B cell (primary cell): ENCODE measurements around the gene CASK. TPM values are rescaled to one million over a fixed set of nuclear protein-coding genes. Genes with fewer than 3 reads are reported as not detected.

ENCODE experiments used
- ATAC-seq: fragments of 200-7000 bp; cut with Tn5 transposase; one replicate; pipeline ENCODE4 v1.10.0; 2021; ENCODE audit warnings: low read depth, mild to moderate bottlenecking, moderate number of reproducible peaks, moderate library complexity
- CTCF ChIA-PET: fragments of 350-600 bp; sonication (Branson Sonifier 250); formaldehyde crosslinking; loops from one replicate; lab custom pipeline; 2021; ENCODE audit warnings: antibody characterized with exemption, inconsistent platforms; lab: Charles Lee
- POLR2A ChIA-PET: fragments of 350-600 bp; sonication (Branson Sonifier 250); formaldehyde crosslinking; loops from one replicate; lab custom pipeline; 2021; ENCODE audit warnings: antibody characterized with exemption; lab: Charles Lee
- DNase-seq: peaks from one replicate; pipeline ENCODE4 v3.0.0; 2013
- H2AFZ ChIP-seq: 2 replicates; pipeline ENCODE4 v1.6.1; 2012; ENCODE audit warnings: mild to moderate bottlenecking, low read depth, low read length; ENCODE audit not compliant: insufficient read depth, poor library complexity, severe bottlenecking
- H3K27ac ChIP-seq, 2 donors: 1 replicate in 1 of 2; 2 replicates in 1 of 2; pipeline ENCODE4 v1.5.1; 2012 to 2013; ENCODE audit warnings: low read length in 2 of 2, mild to moderate bottlenecking in 2 of 2, moderate library complexity in 1 of 2
- H3K27me3 ChIP-seq, 4 experiments: fragments of 200-600 bp in 1 of 4; sonication (generic) in 1 of 4; replicated peaks in 1 of 4; 1 replicate in 2 of 4; 2 replicates in 2 of 4; pipeline versions ENCODE4 v1.6.1 to v1.7.0; 2013 to 2016; ENCODE audit warnings: low read length in 3 of 4, mild to moderate bottlenecking in 2 of 4, mixed read lengths in 1 of 4, moderate library complexity in 1 of 4; ENCODE audit not compliant: insufficient read depth in 4 of 4, control insufficient read depth in 3 of 4; ENCODE audit errors: control extremely low read depth in 1 of 4
- H3K36me3 ChIP-seq, 2 experiments: replicated peaks in 1 of 2; 1 replicate in 1 of 2; 2 replicates in 1 of 2; pipeline versions ENCODE4 v1.6.1 to v1.7.1; 2013; ENCODE audit warnings: low read length in 1 of 2; ENCODE audit not compliant: insufficient read depth in 2 of 2, control insufficient read depth in 1 of 2; ENCODE audit errors: control extremely low read depth in 1 of 2, extremely low read depth in 1 of 2
- H3K4me1 ChIP-seq, 2 donors: fragments of 200-600 bp in 1 of 2; sonication (generic) in 1 of 2; 1 replicate in 1 of 2; 2 replicates in 1 of 2; pipeline versions ENCODE4 v1.5.1 to v1.6.1; 2013 to 2017; ENCODE audit warnings: low read length in 2 of 2; ENCODE audit not compliant: control insufficient read depth in 2 of 2, insufficient read depth in 2 of 2
- H3K4me2 ChIP-seq: replicated peaks from 2 replicates; pipeline ENCODE3; 2012; ENCODE audit warnings: mild to moderate bottlenecking, low read depth, low read length; ENCODE audit not compliant: poor library complexity, severe bottlenecking
- H3K4me3 ChIP-seq, 5 experiments: fragments of 200-600 bp in 1 of 5; sonication (generic) in 1 of 5; 1 replicate in 3 of 5; 2 replicates in 2 of 5; pipeline versions ENCODE4 v1.5.1 to v1.7.0; 2011 to 2016; ENCODE audit warnings: low read length in 4 of 5, mild to moderate bottlenecking in 4 of 5, low read depth in 2 of 5, control low read depth in 1 of 5, moderate library complexity in 1 of 5; ENCODE audit not compliant: insufficient read depth in 1 of 5; ENCODE audit errors: control extremely low read depth in 1 of 5, extremely low read depth in 1 of 5
- H3K79me2 ChIP-seq: fragments of 200-600 bp; sonication (generic); one replicate; pipeline ENCODE4 v1.6.0; 2016; ENCODE audit warnings: low read length; ENCODE audit not compliant: control insufficient read depth, insufficient read depth
- H3K9ac ChIP-seq: fragments of 200-600 bp; sonication (generic); 2 replicates; pipeline ENCODE4 v1.6.1; 2017; ENCODE audit warnings: mild to moderate bottlenecking, low read length, moderate library complexity
- H3K9me3 ChIP-seq, 3 donors: one replicate each; pipeline versions ENCODE4 v1.6.1 to v1.7.1; 2013; ENCODE audit warnings: low read length in 2 of 3; ENCODE audit not compliant: control insufficient read depth in 2 of 3, insufficient read depth in 1 of 3; ENCODE audit errors: control extremely low read depth in 1 of 3
- H4K20me1 ChIP-seq: 2 replicates; pipeline ENCODE4 v1.6.0; 2012; ENCODE audit warnings: mild to moderate bottlenecking, low read length; ENCODE audit not compliant: insufficient read depth, control insufficient read depth, poor library complexity, severe bottlenecking
- H3K27ac Mint-ChIP-seq: one replicate; pipeline ENCODE4 v1.8.0; 2021; ENCODE audit warnings: mixed read lengths
- H3K27me3 Mint-ChIP-seq: one replicate; pipeline ENCODE4 v1.8.0; 2021; ENCODE audit warnings: mixed read lengths
- H3K4me1 Mint-ChIP-seq: one replicate; pipeline ENCODE4 v1.8.0; 2021; ENCODE audit warnings: mixed read lengths
- H3K4me3 Mint-ChIP-seq: one replicate; pipeline ENCODE4 v1.8.0; 2021; ENCODE audit warnings: mixed read lengths
- H3K9me3 Mint-ChIP-seq: one replicate; pipeline ENCODE4 v1.8.0; 2022; ENCODE audit warnings: mixed read lengths; ENCODE audit not compliant: insufficient read depth
- EZH2 ChIP-seq: IDR thresholded peaks from 2 replicates; pipeline ENCODE4 v1.6.1; 2012; ENCODE audit warnings: borderline replicate concordance, low read depth, mild to moderate bottlenecking, moderate library complexity, low read length; ENCODE audit not compliant: insufficient read depth, poor library complexity, severe bottlenecking
- WGBS: methylation state at CpG from one replicate; pipeline ENCODE4 v1.1.5; 2013; ENCODE audit warnings: missing lambda C conversion rate; ENCODE audit not compliant: insufficient coverage; 5-methylcytosine and 5-hydroxymethylcytosine counted together
- intact Hi-C: fragments of 100-400 bp; cut with micrococcal nuclease; formaldehyde crosslinking; loops from one replicate; pipeline ENCODE4 v1.10.0; 2022
- polyA plus RNA-seq: library from polyadenylated mRNA; depleted of rRNA; stranded (reverse); fragments of >200 nt; gene quantifications from 2 replicates; pipeline ENCODE4 v1.2.3, GENCODE V29; 2012
- total RNA-seq, 2 donors: library from RNA; stranded (reverse); fragments of 120-200 nt in 1 of 2; gene quantifications; 1 replicate in 1 of 2; 2 replicates in 1 of 2; pipeline versions ENCODE4 v1.2.3 to v1.2.4, GENCODE V29; 2013 to 2022
- TF ChIP-seq, protein P1 (sequence below): fragments of 200-600 bp; IDR thresholded peaks from one replicate; pipeline ENCODE4 v1.8.0; 2022; ENCODE audit warnings: antibody characterized with exemption, mild to moderate bottlenecking

Gene CASK
- total and polyA plus RNA-seq, 2 donors (not counting 1 experiment from before 2014, with no cell fraction given) = 14.2 to 50.4 TPM

GRCh38 chrX:41502004-41502403 is 421.4 kb downstream of the CASK start:
- no peaks in the 10 kb centered on the region for H3K27me3 Mint-ChIP-seq
- no peak overlapping the region for H3K4me2 ChIP-seq
- H3K9me3 ChIP-seq = no peaks in the 10 kb centered on the region
- no peak overlapping the region for H3K9ac ChIP-seq
- no peak overlapping the region for H3K27ac Mint-ChIP-seq
- POLR2A ChIA-PET = no interaction called here
- no peaks in the 10 kb centered on the region for H3K4me1 ChIP-seq
- H3K79me2 ChIP-seq = no peaks in the 10 kb centered on the region
- TF ChIP-seq EZH2 = no peak
- TF ChIP-seq, protein P1, sequence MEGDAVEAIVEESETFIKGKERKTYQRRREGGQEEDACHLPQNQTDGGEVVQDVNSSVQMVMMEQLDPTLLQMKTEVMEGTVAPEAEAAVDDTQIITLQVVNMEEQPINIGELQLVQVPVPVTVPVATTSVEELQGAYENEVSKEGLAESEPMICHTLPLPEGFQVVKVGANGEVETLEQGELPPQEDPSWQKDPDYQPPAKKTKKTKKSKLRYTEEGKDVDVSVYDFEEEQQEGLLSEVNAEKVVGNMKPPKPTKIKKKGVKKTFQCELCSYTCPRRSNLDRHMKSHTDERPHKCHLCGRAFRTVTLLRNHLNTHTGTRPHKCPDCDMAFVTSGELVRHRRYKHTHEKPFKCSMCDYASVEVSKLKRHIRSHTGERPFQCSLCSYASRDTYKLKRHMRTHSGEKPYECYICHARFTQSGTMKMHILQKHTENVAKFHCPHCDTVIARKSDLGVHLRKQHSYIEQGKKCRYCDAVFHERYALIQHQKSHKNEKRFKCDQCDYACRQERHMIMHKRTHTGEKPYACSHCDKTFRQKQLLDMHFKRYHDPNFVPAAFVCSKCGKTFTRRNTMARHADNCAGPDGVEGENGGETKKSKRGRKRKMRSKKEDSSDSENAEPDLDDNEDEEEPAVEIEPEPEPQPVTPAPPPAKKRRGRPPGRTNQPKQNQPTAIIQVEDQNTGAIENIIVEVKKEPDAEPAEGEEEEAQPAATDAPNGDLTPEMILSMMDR = no peak
- H3K27ac ChIP-seq = no peak overlapping the region
- no CpG with 5 or more reads among the region's 1 CpG for WGBS
- no peaks in the 10 kb centered on the region for H4K20me1 ChIP-seq
- no peak overlapping the region for H3K4me3 Mint-ChIP-seq
- H3K27me3 ChIP-seq = no peaks in the 10 kb centered on the region
- intact Hi-C loops = no loop called here
- no peak overlapping the region for H3K4me3 ChIP-seq
- CTCF ChIA-PET = no interaction called here
- DNase-seq (no peak), ATAC-seq (no peak)
- no peaks in the 10 kb centered on the region for H3K36me3 ChIP-seq
- no peaks in the 10 kb centered on the region for H3K9me3 Mint-ChIP-seq
- no peak overlapping the region for H2AFZ ChIP-seq
- no peaks in the 10 kb centered on the region for H3K4me1 Mint-ChIP-seq

DNA sequence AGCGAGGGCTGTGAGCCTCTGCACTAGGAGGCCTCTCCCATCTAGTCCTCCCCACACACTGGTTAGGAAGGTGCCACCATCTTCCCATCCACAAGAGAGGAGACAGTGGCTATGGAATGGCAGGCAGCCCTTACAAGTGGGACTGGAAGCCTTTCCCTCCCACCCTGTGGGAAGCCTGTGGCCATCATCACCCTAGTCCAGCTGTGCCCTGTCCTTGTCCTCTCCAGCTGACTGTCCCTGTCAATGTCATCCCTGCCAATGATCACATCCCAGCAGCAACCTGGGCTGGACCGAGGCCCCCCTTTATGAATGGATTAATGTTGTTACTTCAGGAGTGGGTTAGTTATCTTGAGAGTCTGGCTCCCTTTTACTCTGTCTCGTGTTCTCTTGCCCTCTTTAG is 423.4 kb downstream of the CASK start:
- ChIA-PET POLR2A (no interaction called here), CTCF (no interaction called here)
- Mint-ChIP-seq H3K4me3 (no peak overlapping the region), H3K27me3 (no peaks in the 10 kb centered on the region), H3K27ac (no peak overlapping the region), H3K4me1 (no peaks in the 10 kb centered on the region), H3K9me3 (no peaks in the 10 kb centered on the region)
- no CpG with 5 or more reads among the region's 3 CpGs for WGBS
- no peak overlapping the region for H3K9ac ChIP-seq
- H3K4me1 ChIP-seq = no peaks in the 10 kb centered on the region
- H3K27ac ChIP-seq = no peak overlapping the region
- H3K9me3 ChIP-seq = no peaks in the 10 kb centered on the region
- no peak for DNase-seq
- H3K4me3 ChIP-seq = no peak overlapping the region
- TF ChIP-seq, protein P1 = no peak
- no peak for TF ChIP-seq EZH2
- no peaks in the 10 kb centered on the region for H4K20me1 ChIP-seq
- H3K4me2 ChIP-seq = no peak overlapping the region
- H3K36me3 ChIP-seq = no peaks in the 10 kb centered on the region
- no peak overlapping the region for H2AFZ ChIP-seq
- no peaks in the 10 kb centered on the region for H3K27me3 ChIP-seq
- intact Hi-C loops = no loop called here
- H3K79me2 ChIP-seq = no peaks in the 10 kb centered on the region
- no peak for ATAC-seq
